ENCODE data around the gene ATP5F1B. TPM values are rescaled to one million over a fixed set of nuclear protein-coding genes. Genes with fewer than 3 reads are reported as not detected.

Gene ATP5F1B
- polyA plus RNA-seq, 2 of the 4 experiments (the other 2 are of a cell fraction) = 778 to 1,500 TPM

GRCh38 chr12:56600753-56601152 lies 45.0 kb downstream of the ATP5F1B start:
- DNase-seq (ENCODE audit: low read depth in 1 of 2, low spot score in 1 of 2) (no peak), FAIRE-seq (no peak), ATAC-seq (no peak)
- 90% methylated on average over 6 of the region's 6 CpGs for WGBS (ENCODE audit: missing lambda C conversion rate)
- ChIA-PET CTCF (interaction anchor here (0.6 to 5.6 kb wide), 15 partner anchors 7 to 110 kb away, joined by 3 to 49 read pairs (median 6); no protein-coding TSS in a partner anchor), POLR2A (no interaction called here)
- Histone ChIP-seq H3K9me3 (no peaks in the 10 kb centered on the region), H3K27ac (no peak overlapping the region), H3K4me3 (no peak overlapping the region), H3K4me1 (no peaks in the 10 kb centered on the region), H3K4me2 (no peak overlapping the region)
- TF ChIP-seq HOXA7 (CRISPR knock-in tag; IDR thresholded peaks at IDR 0.05) (no peak), NPAS2 (CRISPR knock-in tag; IDR thresholded peaks at IDR 0.05; ENCODE audit: borderline replicate concordance) (no peak), MAZ (IDR thresholded peaks at IDR 0.05; ENCODE audit: borderline replicate concordance, low read depth, low read length) (no peak), POLR2A (IDR thresholded peaks at IDR 0.05; ENCODE audit: low read length) (no peak), HOXB13 (CRISPR knock-in tag; IDR thresholded peaks at IDR 0.05; ENCODE audit: low read depth) (no peak), HOXB5 (CRISPR knock-in tag; IDR thresholded peaks at IDR 0.05) (no peak), ESRRA (IDR thresholded peaks at IDR 0.05; ENCODE audit: borderline replicate concordance, low read length) (no peak), RCOR1 (IDR thresholded peaks at IDR 0.05; ENCODE audit: low read depth, low read length) (no peak), HEYL (CRISPR knock-in tag; IDR thresholded peaks at IDR 0.05) (no peak), KDM5A (IDR thresholded peaks at IDR 0.05) (no peak), CHD2 (IDR thresholded peaks at IDR 0.05; ENCODE audit: low read length, partially characterized antibody) (no peak), PBX3 (IDR thresholded peaks at IDR 0.05) (no peak)

- no peak for FAIRE-seq
- CTCF ChIA-PET = interaction anchor here (0.6 to 1.6 kb wide), 3 partner anchors 9 to 86 kb away, joined by 3 to 8 read pairs (median 3); no protein-coding TSS in a partner anchor
- DNase-seq (ENCODE audit: low read depth in 1 of 2, low spot score in 1 of 2) = no peak
These were observed 46.0 kb downstream of the ATP5F1B start for GRCh38 chr12:56599797-56600196.

GRCh38 chr12:56599041-56599440 lies 46.7 kb downstream of the ATP5F1B start:
- POLR2A ChIA-PET = no interaction called here
- TF ChIP-seq MAFK (IDR thresholded peaks at IDR 0.05; ENCODE audit: partially characterized antibody) = no peak
- TF ChIP-seq NR3C1 (IDR thresholded peaks at IDR 0.05) = no peak
- no peak for TF ChIP-seq ZFP36 (IDR thresholded peaks at IDR 0.05; ENCODE audit: borderline replicate concordance, partially characterized antibody)
- TF ChIP-seq HOXB13 (CRISPR knock-in tag; IDR thresholded peaks at IDR 0.05; ENCODE audit: low read depth) = no peak
- no peak for TF ChIP-seq REST (IDR thresholded peaks at IDR 0.05)
- TF ChIP-seq CHD4 (IDR thresholded peaks at IDR 0.05; ENCODE audit: borderline replicate concordance) = no peak
- TF ChIP-seq PHF8 (IDR thresholded peaks at IDR 0.05; ENCODE audit: borderline replicate concordance, low read depth) = no peak
- TF ChIP-seq CBX8 (IDR thresholded peaks at IDR 0.05) = no peak
- TF ChIP-seq KDM1A (IDR thresholded peaks at IDR 0.05; ENCODE audit: low read depth) = no peak
- no peak for TF ChIP-seq FOSL2 (IDR thresholded peaks at IDR 0.05)
- no peak for TF ChIP-seq FOSL2 (CRISPR knock-in tag; IDR thresholded peaks at IDR 0.05)
- no peak for TF ChIP-seq SMC3 (IDR thresholded peaks at IDR 0.05)

More at GRCh38 chr12:56599797-56600196, 46.0 kb downstream of the ATP5F1B start:
- TF ChIP-seq FOSB (CRISPR knock-in tag; IDR thresholded peaks at IDR 0.05) (no peak), TP53 (CRISPR knock-in tag; IDR thresholded peaks at IDR 0.05) (no peak), RARB (CRISPR knock-in tag; IDR thresholded peaks at IDR 0.05) (no peak), ZSCAN20 (CRISPR knock-in tag; IDR thresholded peaks at IDR 0.05) (no peak), EP300 (IDR thresholded peaks at IDR 0.05) (no peak), CEBPB (IDR thresholded peaks at IDR 0.05) (no peak), KDM5A (IDR thresholded peaks at IDR 0.05) (no peak), HEYL (CRISPR knock-in tag; IDR thresholded peaks at IDR 0.05) (no peak), USF2 (IDR thresholded peaks at IDR 0.05) (no peak), CBX2 (IDR thresholded peaks at IDR 0.05; ENCODE audit: borderline replicate concordance, low read depth) (no peak), GATA3 (IDR thresholded peaks at IDR 0.05; ENCODE audit: borderline replicate concordance) (no peak), RNF2 (IDR thresholded peaks at IDR 0.05; ENCODE audit: borderline replicate concordance, low read depth) (no peak), ZC3H11A (IDR thresholded peaks at IDR 0.05) (no peak), FOSL2 (IDR thresholded peaks at IDR 0.05) (no peak), FOSL2 (CRISPR knock-in tag; IDR thresholded peaks at IDR 0.05) (no peak), PHF8 (IDR thresholded peaks at IDR 0.05; ENCODE audit: borderline replicate concordance, low read depth) (no peak), JUN (IDR thresholded peaks at IDR 0.05) (no peak)
- Histone ChIP-seq H3K4me1 (no peaks in the 10 kb centered on the region), H3K4me2 (no peak overlapping the region), H3K4me3 (no peak overlapping the region), H3K27ac (no peak overlapping the region), H3K9me3 (no peaks in the 10 kb centered on the region)
- ATAC-seq = no peak
- POLR2A ChIA-PET = no interaction called here
- WGBS (ENCODE audit: missing lambda C conversion rate) = 95% methylated on average over 10 of the region's 10 CpGs

More at GRCh38 chr12:56599041-56599440, 46.7 kb downstream of the ATP5F1B start:
- no peak overlapping the region for H3K27ac ChIP-seq
- FAIRE-seq (no peak), DNase-seq (ENCODE audit: low read depth in 1 of 2, low spot score in 1 of 2) (no peak), ATAC-seq (no peak)
- CTCF ChIA-PET = interaction anchor here (0.6 to 1.6 kb wide), 3 partner anchors 8 to 85 kb away, joined by 3 to 8 read pairs (median 4); no protein-coding TSS in a partner anchor
- no peak overlapping the region for H3K4me3 ChIP-seq
- WGBS (ENCODE audit: missing lambda C conversion rate) = 94% methylated on average over 15 of the region's 15 CpGs
- H3K4me1 ChIP-seq = no peaks in the 10 kb centered on the region
- no peaks in the 10 kb centered on the region for H3K9me3 ChIP-seq
- H3K4me2 ChIP-seq = no peak overlapping the region
